HepG2 (cell line): Measurements from ENCODE around the gene TRPV4. TPM values are rescaled to one million over a fixed set of nuclear protein-coding genes. Genes with fewer than 3 reads are reported as not detected.

ENCODE experiments used
- BRCA1 ChIP-seq: sonication (generic); formaldehyde crosslinking; IDR thresholded peaks from 2 replicates; pipeline ENCODE4 v1.4.0; 2020; ENCODE audit warnings: missing genetic modification reagents
- CBX5 ChIP-seq: sonication (generic); formaldehyde crosslinking; IDR thresholded peaks from 2 replicates; pipeline ENCODE4 v1.4.0; 2020; ENCODE audit warnings: missing genetic modification reagents, borderline replicate concordance
- CENPX ChIP-seq: sonication (generic); formaldehyde crosslinking; IDR thresholded peaks from 2 replicates; pipeline ENCODE4 v1.9.0; 2021; ENCODE audit warnings: mild to moderate bottlenecking, missing genetic modification reagents, moderate library complexity
- FIP1L1 ChIP-seq: fragments of 200-400 bp; formaldehyde crosslinking; IDR thresholded peaks from 2 replicates; pipeline ENCODE4 v1.6.1; 2018; ENCODE audit warnings: low read depth, mild to moderate bottlenecking, low read length, moderate library complexity, borderline replicate concordance; ENCODE audit not compliant: insufficient read depth
- FOXM1 ChIP-seq: sonication (generic); formaldehyde crosslinking; IDR thresholded peaks from 2 replicates; pipeline ENCODE4 v1.5.0; 2020; ENCODE audit warnings: missing genetic modification reagents
- FOXP1 ChIP-seq, 2 experiments: fragments of 450-650 bp in 1 of 2; IDR thresholded peaks; 2 replicates each; pipeline ENCODE4 v1.6.1; 2017 to 2018; ENCODE audit warnings: antibody characterized with exemption in 1 of 2
- GPBP1L1 ChIP-seq: sonication (generic); formaldehyde crosslinking; IDR thresholded peaks from 2 replicates; pipeline ENCODE4 v1.5.0; 2020; ENCODE audit warnings: mild to moderate bottlenecking, missing genetic modification reagents
- IKZF1 ChIP-seq: fragments of 450-650 bp; IDR thresholded peaks from 2 replicates; pipeline ENCODE4 v1.7.1; 2016
- MBD4 ChIP-seq: IDR thresholded peaks from 2 replicates; pipeline ENCODE4 v1.6.1; 2012; ENCODE audit warnings: low read length, inconsistent platforms, borderline replicate concordance
- MBNL3 ChIP-seq: fragments of 250-450 bp; sonication (Bioruptor Pico); conservative IDR thresholded peaks from 2 replicates; pipeline ENCODE4 v1.8.0; 2022; ENCODE audit warnings: mild to moderate bottlenecking, inconsistent platforms
- NR2F1 ChIP-seq, 2 experiments: fragments of 450-650 bp in 1 of 2; formaldehyde crosslinking in 1 of 2; IDR thresholded peaks; 2 replicates each; pipeline versions ENCODE4 v1.5.0 to v1.6.1; 2016 to 2020; ENCODE audit warnings: mild to moderate bottlenecking in 1 of 2, missing compliant biosample characterization in 1 of 2, missing genetic modification reagents in 1 of 2, moderate library complexity in 1 of 2
- PRMT3 ChIP-seq: sonication (generic); formaldehyde crosslinking; IDR thresholded peaks from 2 replicates; pipeline ENCODE4 v1.8.1; 2022; ENCODE audit warnings: low read depth, mild to moderate bottlenecking, moderate library complexity, missing genetic modification reagents, borderline replicate concordance
- SMAD1 ChIP-seq: sonication (generic); formaldehyde crosslinking; IDR thresholded peaks from 2 replicates; pipeline ENCODE4 v1.4.0; 2020; ENCODE audit warnings: missing genetic modification reagents, low read depth, mild to moderate bottlenecking, borderline replicate concordance
- SUZ12 ChIP-seq: fragments of 150-350 bp; IDR thresholded peaks from 2 replicates; pipeline ENCODE4 v1.6.1; 2014; ENCODE audit warnings: low read depth, low read length
- TAF15 ChIP-seq: fragments of 200-400 bp; formaldehyde crosslinking; IDR thresholded peaks from one replicate; pipeline ENCODE4 v1.6.1; 2018; ENCODE audit warnings: mild to moderate bottlenecking, low read depth, low read length; ENCODE audit not compliant: poor library complexity, severe bottlenecking
- ZNF276 ChIP-seq: sonication (generic); formaldehyde crosslinking; IDR thresholded peaks from 2 replicates; pipeline ENCODE4 v1.4.0; 2020; ENCODE audit warnings: mild to moderate bottlenecking, low read depth, missing genetic modification reagents
- ZNF44 ChIP-seq: sonication (generic); formaldehyde crosslinking; IDR thresholded peaks from 2 replicates; pipeline ENCODE4 v1.5.1; 2020; ENCODE audit warnings: mild to moderate bottlenecking, missing genetic modification reagents
- ZNF577 ChIP-seq: sonication (generic); formaldehyde crosslinking; IDR thresholded peaks from 2 replicates; pipeline ENCODE4 v1.4.0; 2020; ENCODE audit warnings: mild to moderate bottlenecking, low read depth, missing genetic modification reagents, borderline replicate concordance
- ZNF678 ChIP-seq: sonication (generic); formaldehyde crosslinking; IDR thresholded peaks from 2 replicates; pipeline ENCODE4 v1.4.0; 2020; ENCODE audit warnings: mild to moderate bottlenecking, missing genetic modification reagents
- polyA plus RNA-seq, 8 experiments: library from polyadenylated mRNA; depleted of rRNA in 3 of 8; stranded (reverse) in 7 of 8; unstranded in 1 of 8; fragments of >200 nt; fragmentation: Illumina TruSeq in 4 of 8; extraction: Trizol in 4 of 8; gene quantifications; 2 replicates each; pipeline versions ENCODE4 v1.2.1 to v1.2.3, GENCODE V29; 2011 to 2016; ENCODE audit warnings: low read depth in 4 of 8, missing spikeins in 1 of 8, mixed read lengths in 1 of 8; ENCODE audit not compliant: insufficient read depth in 1 of 8
- total RNA-seq, 5 experiments: library from RNA; depleted of rRNA; stranded (reverse); fragments of >200 nt; fragmentation: Illumina TruSeq; extraction: Trizol; gene quantifications; 2 replicates each; pipeline ENCODE4 v1.2.3, GENCODE V29; 2016; ENCODE audit warnings: low read depth in 1 of 5
- TF ChIP-seq, protein P1 (sequence below): sonication (generic); formaldehyde crosslinking; IDR thresholded peaks from 2 replicates; pipeline ENCODE4 v1.5.0; 2020; ENCODE audit warnings: mild to moderate bottlenecking, missing genetic modification reagents
- TF ChIP-seq, protein P2 (sequence below): sonication (generic); formaldehyde crosslinking; IDR thresholded peaks from 2 replicates; pipeline ENCODE4 v1.8.0; 2022; ENCODE audit warnings: missing genetic modification reagents, mild to moderate bottlenecking, moderate library complexity, borderline replicate concordance

The TRPV4 gene
- total and polyA plus RNA-seq, 2 of the 13 experiments (the other 11 are each of a cell fraction or from before 2014, with no cell fraction given), result 0.66 to 4.7 TPM

GRCh38 chr12:109863847-109864712 is 30.9 kb upstream of the TRPV4 start (continued):
- TF ChIP-seq ZNF276, result peak; percentile 36; the same call in 1 of the 2 replicates
- TF ChIP-seq MBD4, result no peak
- TF ChIP-seq MBNL3 (CRISPR knock-in tag), result no peak
- TF ChIP-seq FOXM1 (CRISPR knock-in tag), result no peak
- no peak for TF ChIP-seq TAF15
- no peak for TF ChIP-seq SUZ12
- TF ChIP-seq GPBP1L1 (CRISPR knock-in tag), result no peak
- peak; percentile 60 to 64; a peak in 2 of 4 replicates for TF ChIP-seq NR2F1 (CRISPR knock-in tag; IDR thresholded peaks at IDR 0.05)
- no peak for TF ChIP-seq BRCA1 (CRISPR knock-in tag)
- TF ChIP-seq, protein P1, sequence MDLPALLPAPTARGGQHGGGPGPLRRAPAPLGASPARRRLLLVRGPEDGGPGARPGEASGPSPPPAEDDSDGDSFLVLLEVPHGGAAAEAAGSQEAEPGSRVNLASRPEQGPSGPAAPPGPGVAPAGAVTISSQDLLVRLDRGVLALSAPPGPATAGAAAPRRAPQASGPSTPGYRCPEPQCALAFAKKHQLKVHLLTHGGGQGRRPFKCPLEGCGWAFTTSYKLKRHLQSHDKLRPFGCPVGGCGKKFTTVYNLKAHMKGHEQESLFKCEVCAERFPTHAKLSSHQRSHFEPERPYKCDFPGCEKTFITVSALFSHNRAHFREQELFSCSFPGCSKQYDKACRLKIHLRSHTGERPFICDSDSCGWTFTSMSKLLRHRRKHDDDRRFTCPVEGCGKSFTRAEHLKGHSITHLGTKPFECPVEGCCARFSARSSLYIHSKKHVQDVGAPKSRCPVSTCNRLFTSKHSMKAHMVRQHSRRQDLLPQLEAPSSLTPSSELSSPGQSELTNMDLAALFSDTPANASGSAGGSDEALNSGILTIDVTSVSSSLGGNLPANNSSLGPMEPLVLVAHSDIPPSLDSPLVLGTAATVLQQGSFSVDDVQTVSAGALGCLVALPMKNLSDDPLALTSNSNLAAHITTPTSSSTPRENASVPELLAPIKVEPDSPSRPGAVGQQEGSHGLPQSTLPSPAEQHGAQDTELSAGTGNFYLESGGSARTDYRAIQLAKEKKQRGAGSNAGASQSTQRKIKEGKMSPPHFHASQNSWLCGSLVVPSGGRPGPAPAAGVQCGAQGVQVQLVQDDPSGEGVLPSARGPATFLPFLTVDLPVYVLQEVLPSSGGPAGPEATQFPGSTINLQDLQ (CRISPR knock-in tag), result no peak
- peak; percentile 41; the same call in 1 of the 2 replicates for TF ChIP-seq SMAD1
- no peak for TF ChIP-seq PRMT3 (CRISPR knock-in tag)
- no peak for TF ChIP-seq FOXP1 (IDR thresholded peaks at IDR 0.05)
- peak; percentile 75 for TF ChIP-seq FOXP1 (CRISPR knock-in tag; IDR thresholded peaks at IDR 0.05)
- no peak for TF ChIP-seq IKZF1
- TF ChIP-seq, protein P2, sequence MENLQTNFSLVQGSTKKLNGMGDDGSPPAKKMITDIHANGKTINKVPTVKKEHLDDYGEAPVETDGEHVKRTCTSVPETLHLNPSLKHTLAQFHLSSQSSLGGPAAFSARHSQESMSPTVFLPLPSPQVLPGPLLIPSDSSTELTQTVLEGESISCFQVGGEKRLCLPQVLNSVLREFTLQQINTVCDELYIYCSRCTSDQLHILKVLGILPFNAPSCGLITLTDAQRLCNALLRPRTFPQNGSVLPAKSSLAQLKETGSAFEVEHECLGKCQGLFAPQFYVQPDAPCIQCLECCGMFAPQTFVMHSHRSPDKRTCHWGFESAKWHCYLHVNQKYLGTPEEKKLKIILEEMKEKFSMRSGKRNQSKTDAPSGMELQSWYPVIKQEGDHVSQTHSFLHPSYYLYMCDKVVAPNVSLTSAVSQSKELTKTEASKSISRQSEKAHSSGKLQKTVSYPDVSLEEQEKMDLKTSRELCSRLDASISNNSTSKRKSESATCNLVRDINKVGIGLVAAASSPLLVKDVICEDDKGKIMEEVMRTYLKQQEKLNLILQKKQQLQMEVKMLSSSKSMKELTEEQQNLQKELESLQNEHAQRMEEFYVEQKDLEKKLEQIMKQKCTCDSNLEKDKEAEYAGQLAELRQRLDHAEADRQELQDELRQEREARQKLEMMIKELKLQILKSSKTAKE (CRISPR knock-in tag), result peak; percentile 51; the same call in 1 of the 2 replicates
- peak; percentile 82 for TF ChIP-seq CBX5 (CRISPR knock-in tag)
- no peak for TF ChIP-seq ZNF577 (CRISPR knock-in tag)
- TF ChIP-seq FIP1L1, result no peak
- TF ChIP-seq ZNF678 (CRISPR knock-in tag), result no peak
- no peak for TF ChIP-seq CENPX
- no peak for TF ChIP-seq ZNF44 (CRISPR knock-in tag)
